IMR-90 (cell line): Measurements from ENCODE around the gene PAPPA.

Experiments
- BHLHE40 ChIP-seq: fragments of 150-350 bp; IDR thresholded peaks from 2 replicates; pipeline ENCODE4 v1.6.1; 2016; ENCODE audit warnings: mild to moderate bottlenecking, low read depth, low read length
- CTCF ChIP-seq: conservative IDR thresholded peaks from 2 replicates; pipeline ENCODE4 v1.5.1; 2012; ENCODE audit warnings: mild to moderate bottlenecking, low read depth, low read length, improper control_type of control experiment
- ELK1 ChIP-seq: fragments of 150-350 bp; IDR thresholded peaks from 2 replicates; pipeline ENCODE4 v1.6.1; 2016; ENCODE audit warnings: low read depth, mild to moderate bottlenecking, low read length, moderate library complexity, borderline replicate concordance
- FOS ChIP-seq: fragments of 150-350 bp; IDR thresholded peaks from 2 replicates; pipeline ENCODE4 v1.6.1; 2016; ENCODE audit warnings: low read depth, low read length
- MAFK ChIP-seq: IDR thresholded peaks from 2 replicates; pipeline ENCODE4 v1.6.1; 2012; ENCODE audit warnings: low read depth, low read length, improper control_type of control experiment
- MAZ ChIP-seq: IDR thresholded peaks from 2 replicates; pipeline ENCODE4 v1.6.1; 2012; ENCODE audit warnings: low read depth, mild to moderate bottlenecking, low read length, improper control_type of control experiment, moderate library complexity, borderline replicate concordance
- MXI1 ChIP-seq: IDR thresholded peaks from 2 replicates; pipeline ENCODE4 v1.6.1; 2012; ENCODE audit warnings: low read depth, mild to moderate bottlenecking, low read length, moderate library complexity, borderline replicate concordance
- NFE2L2 ChIP-seq: fragments of 150-350 bp; IDR thresholded peaks from 2 replicates; pipeline ENCODE4 v1.6.1; 2016; ENCODE audit warnings: low read depth, mild to moderate bottlenecking, low read length
- POLR2A ChIP-seq: IDR thresholded peaks from 2 replicates; pipeline ENCODE4 v1.6.1; 2012; ENCODE audit warnings: mild to moderate bottlenecking, low read depth, low read length
- RAD21 ChIP-seq: IDR thresholded peaks from 2 replicates; pipeline ENCODE4 v1.6.1; 2012; ENCODE audit warnings: low read length, improper control_type of control experiment
- RFX5 ChIP-seq: IDR thresholded peaks from 2 replicates; pipeline ENCODE4 v1.8.0; 2012; ENCODE audit warnings: low read depth, mild to moderate bottlenecking, low read length, moderate library complexity
- SMC3 ChIP-seq: fragments of 150-350 bp; IDR thresholded peaks from 2 replicates; pipeline ENCODE4 v1.6.1; 2016; ENCODE audit warnings: low read depth, mild to moderate bottlenecking, antibody characterized with exemption, low read length, moderate library complexity
- USF2 ChIP-seq: fragments of 150-350 bp; IDR thresholded peaks from 2 replicates; pipeline ENCODE4 v1.6.1; 2017; ENCODE audit warnings: mild to moderate bottlenecking, antibody characterized with exemption, low read length, low read depth

- TF ChIP-seq USF2 (no peak), RAD21 (peak; percentile 50), ELK1 (no peak), CTCF (peak; percentile 37), POLR2A (no peak), MAFK (0 out of 2 replicates have a peak, but pooled peaks have one; percentile 4), BHLHE40 (no peak), MXI1 (no peak), NFE2L2 (no peak), MAZ (no peak), FOS (0 out of 2 replicates have a peak, but pooled peaks have one; percentile 49), SMC3 (peak; percentile 36; the same call in 1 of the 2 replicates), RFX5 (no peak)
These were observed 55.0 kb downstream of the PAPPA start for GRCh38 chr9:116208417-116209232.
